ENCODE measurements around the gene GEMIN5. TPM values are rescaled to one million over a fixed set of nuclear protein-coding genes. Genes with fewer than 3 reads are reported as not detected.

The GEMIN5 gene
- total and polyA plus RNA-seq, 2 of the 8 experiments (the other 6 are each of a cell fraction or from before 2014, with no cell fraction given), result 12.8 to 47.0 TPM

DNA sequence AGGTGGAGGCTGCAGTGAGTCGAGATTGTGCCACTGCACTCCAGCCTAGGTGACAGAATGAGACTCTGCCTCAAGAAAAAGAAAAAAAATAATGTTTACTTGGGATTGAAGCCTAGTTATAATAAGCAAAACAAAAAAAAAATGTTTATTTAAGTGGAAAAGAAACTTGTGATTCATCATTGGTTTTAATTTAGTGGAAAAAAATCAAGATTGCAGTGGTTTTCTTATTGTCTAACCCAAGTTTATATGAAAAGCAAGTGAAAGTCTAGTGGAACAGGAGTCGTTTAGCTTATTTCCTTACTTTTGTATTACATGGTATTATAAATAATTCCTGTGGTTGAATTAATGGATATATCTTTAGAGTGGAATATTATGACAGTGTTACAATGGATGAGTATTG lies 71.2 kb downstream of the GEMIN5 start:
- no peak overlapping the region for H3K4me3 ChIP-seq (ENCODE audit: extremely low read depth in 1 of 4, insufficient read depth in 2 of 4, low read depth in 3 of 4, low read length in 4 of 4)
- H3K23me2 ChIP-seq (ENCODE audit: low read depth, low read length), result no peaks in the 10 kb centered on the region
- H3K56ac ChIP-seq (replicated peaks; ENCODE audit: insufficient read length, low read depth, low read length), result no peak overlapping the region
- H2BK5ac ChIP-seq (ENCODE audit: low read depth, low read length), result no peak overlapping the region
- no peak overlapping the region for H3K9ac ChIP-seq (replicated peaks in 1 of 4; ENCODE audit: extremely low read depth in 1 of 4, low read depth in 3 of 4, low read length in 3 of 4)
- no peak overlapping the region for H2BK12ac ChIP-seq (ENCODE audit: low read depth, low read length)
- ChIA-PET CTCF (ENCODE audit: partially characterized antibody) (interaction anchor here (0.9 to 1.1 kb wide), 2 partner anchors 11 to 217 kb away, joined by 3 to 4 read pairs; no protein-coding TSS in a partner anchor), POLR2A (ENCODE audit: partially characterized antibody) (interaction anchor here (0.9 to 1.4 kb wide), 3 partner anchors 10 to 220 kb away, joined by 3 to 4 read pairs (median 3); no protein-coding TSS in a partner anchor)
- H2BK20ac ChIP-seq (ENCODE audit: low read length), result no peak overlapping the region
- no peak overlapping the region for H3K23ac ChIP-seq (ENCODE audit: insufficient read length)
- no peak overlapping the region for H2BK120ac ChIP-seq (replicated peaks; ENCODE audit: low read depth, low read length)
- H2BK15ac ChIP-seq (ENCODE audit: low read length), result no peak overlapping the region
- no peaks in the 10 kb centered on the region; a peak in 1 of 7 replicates for H3K27me3 ChIP-seq (replicated peaks in 1 of 4; ENCODE audit: control insufficient read depth in 3 of 4, extremely low read depth in 1 of 4, insufficient read depth in 3 of 4, low read length in 3 of 4)
- no peaks in the 10 kb centered on the region for H3K9me3 ChIP-seq (ENCODE audit: insufficient read depth in 2 of 2, low read depth in 1 of 2, low read length in 1 of 2)
- peaks cover 3 to 8% of the 10 kb centered on the region in 2 experiments for H4K20me1 ChIP-seq (replicated peaks in 1 of 2; ENCODE audit: control insufficient read depth in 1 of 2, insufficient read depth in 2 of 2, low read length in 2 of 2)
- no peak for TF ChIP-seq TAF1 (IDR thresholded peaks at IDR 0.05; ENCODE audit: low read depth, low read length)
- TF ChIP-seq, protein P1, sequence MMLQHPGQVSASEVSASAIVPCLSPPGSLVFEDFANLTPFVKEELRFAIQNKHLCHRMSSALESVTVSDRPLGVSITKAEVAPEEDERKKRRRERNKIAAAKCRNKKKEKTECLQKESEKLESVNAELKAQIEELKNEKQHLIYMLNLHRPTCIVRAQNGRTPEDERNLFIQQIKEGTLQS (IDR thresholded peaks at IDR 0.05; ENCODE audit: insufficient read depth, low read depth, low read length), result no peak
- no peak for TF ChIP-seq RFX5 (IDR thresholded peaks at IDR 0.05; ENCODE audit: borderline replicate concordance, low read depth, low read length)
- no peak for TF ChIP-seq RBBP5 (IDR thresholded peaks at IDR 0.05; ENCODE audit: borderline replicate concordance, low read depth, low read length)
- TF ChIP-seq BRCA1 (IDR thresholded peaks at IDR 0.05; ENCODE audit: low read depth, low read length), result no peak
- TF ChIP-seq, protein P2, sequence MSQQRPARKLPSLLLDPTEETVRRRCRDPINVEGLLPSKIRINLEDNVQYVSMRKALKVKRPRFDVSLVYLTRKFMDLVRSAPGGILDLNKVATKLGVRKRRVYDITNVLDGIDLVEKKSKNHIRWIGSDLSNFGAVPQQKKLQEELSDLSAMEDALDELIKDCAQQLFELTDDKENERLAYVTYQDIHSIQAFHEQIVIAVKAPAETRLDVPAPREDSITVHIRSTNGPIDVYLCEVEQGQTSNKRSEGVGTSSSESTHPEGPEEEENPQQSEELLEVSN (IDR thresholded peaks at IDR 0.05), result no peak
- no peak for TF ChIP-seq GABPA (IDR thresholded peaks at IDR 0.05; ENCODE audit: borderline replicate concordance, insufficient read depth, low read length)
- no peak for TF ChIP-seq POLR2AphosphoS5 (IDR thresholded peaks at IDR 0.05; ENCODE audit: low read depth, low read length)
- TF ChIP-seq SUZ12 (IDR thresholded peaks at IDR 0.05; ENCODE audit: low read length), result no peak
- H3K4ac ChIP-seq (replicated peaks; ENCODE audit: insufficient read length, low read depth, low read length), result no peak overlapping the region
- no peak overlapping the region for H3K18ac ChIP-seq (ENCODE audit: extremely low read depth, low read length)
- no peak overlapping the region for H4K91ac ChIP-seq (replicated peaks; ENCODE audit: insufficient read length, low read length)
- FAIRE-seq (no peak), DNase-seq (ENCODE audit: low read depth in 1 of 2, low spot score in 2 of 2) (no peak)
- no peaks in the 10 kb centered on the region for H3K4me1 ChIP-seq (replicated peaks in 1 of 4; ENCODE audit: control insufficient read depth in 3 of 4, insufficient read depth in 4 of 4, low read length in 3 of 4)
- no peak overlapping the region for H3K27ac ChIP-seq (ENCODE audit: low read depth, low read length)
- no peak overlapping the region for H3K14ac ChIP-seq (ENCODE audit: insufficient read length)
- peaks cover 11 to 49% (median 31%) of the 10 kb centered on the region in 4 experiments for H3K36me3 ChIP-seq (ENCODE audit: control insufficient read depth in 2 of 4, insufficient read depth in 4 of 4, low read length in 3 of 4)
- no peaks in the 10 kb centered on the region; the same call in 1 of the 2 replicates for H3K79me1 ChIP-seq (ENCODE audit: low read depth, low read length)
- H4K8ac ChIP-seq (ENCODE audit: extremely low read depth, insufficient read depth, low read length), result no peak overlapping the region
- H3K4me2 ChIP-seq (ENCODE audit: insufficient read depth in 1 of 2, low read depth in 2 of 2, low read length in 2 of 2), result no peak overlapping the region
- H3K79me2 ChIP-seq (ENCODE audit: control insufficient read depth in 1 of 2, insufficient read depth in 2 of 2, low read length in 2 of 2), result peaks cover 4 to 32% of the 10 kb centered on the region in 2 experiments
- WGBS, 2 experiments (ENCODE audit: extremely low coverage in 1 of 2, insufficient coverage in 1 of 2, insufficient read length in 1 of 2, insufficient replicate concordance in 2 of 2, low coverage in 1 of 2, low lambda C conversion rate in 2 of 2, missing lambda C conversion rate in 1 of 2), result 93% methylated on average over 2 of the region's 2 CpGs; no CpG with 5 or more reads in 1 of the 2 experiments
- no peak overlapping the region for H2AK5ac ChIP-seq (ENCODE audit: low read depth, low read length)
- H4K5ac ChIP-seq (ENCODE audit: insufficient read length, low read depth, low read length), result no peak overlapping the region
- no peak overlapping the region for H2AFZ ChIP-seq (ENCODE audit: low read length)

All from H1 (cell line).